Urothelium cell line (cell line): ENCODE data around the gene PKIB.
A peak's percentile ranks its signal among the peaks of the same experiment; 100 is the strongest.

ENCODE experiments used
- DNase-seq: peaks from one replicate; pipeline ENCODE4 v3.0.0; 2011; ENCODE audit warnings: low spot score, mixed read lengths
- FAIRE-seq: peaks from 2 replicates; lab custom pipeline; 2011; peaks lifted over from hg19 to GRCh38; lab: Jason Lieb, UNC

Gene PKIB

DNA sequence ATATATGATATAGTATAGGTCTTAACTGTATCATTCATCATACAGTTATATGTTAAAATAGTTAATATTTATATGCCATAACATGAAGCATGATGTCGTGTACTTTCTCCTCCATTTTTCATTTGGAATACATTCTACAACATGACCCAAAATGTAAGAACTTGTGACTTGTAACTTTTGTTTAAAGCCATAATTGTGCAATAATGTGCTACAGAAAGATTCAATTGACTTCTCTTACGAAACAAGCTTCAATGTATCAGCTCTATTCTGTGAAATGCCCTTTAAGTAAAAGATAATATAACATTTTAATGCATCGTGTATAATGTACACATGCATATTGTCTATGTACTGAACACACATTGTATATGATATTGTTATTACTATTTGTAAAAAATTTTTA is 92.6 kb downstream of the PKIB start:
- no peak for DNase-seq
- no peak for FAIRE-seq

DNA sequence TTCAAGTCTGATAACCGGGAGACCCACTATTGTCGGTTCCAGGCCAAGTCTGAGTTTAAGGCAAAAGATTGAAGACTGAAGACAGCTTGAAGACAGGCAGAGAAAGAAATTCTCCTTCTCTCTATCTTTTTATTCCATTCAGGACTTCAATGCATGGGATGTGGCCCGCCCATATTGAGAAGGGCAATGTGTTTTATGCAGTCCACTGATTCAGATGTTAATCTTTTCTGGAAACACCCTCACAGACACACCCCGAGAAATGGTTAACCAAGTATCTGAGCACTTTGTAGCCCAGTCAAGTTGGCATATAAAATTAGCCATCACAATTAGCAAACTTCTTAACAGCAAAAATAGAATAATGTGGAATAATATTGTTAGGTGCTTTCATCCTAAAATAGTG is 93.9 kb downstream of the PKIB start:
- no peak for FAIRE-seq
- no peak for DNase-seq

DNA sequence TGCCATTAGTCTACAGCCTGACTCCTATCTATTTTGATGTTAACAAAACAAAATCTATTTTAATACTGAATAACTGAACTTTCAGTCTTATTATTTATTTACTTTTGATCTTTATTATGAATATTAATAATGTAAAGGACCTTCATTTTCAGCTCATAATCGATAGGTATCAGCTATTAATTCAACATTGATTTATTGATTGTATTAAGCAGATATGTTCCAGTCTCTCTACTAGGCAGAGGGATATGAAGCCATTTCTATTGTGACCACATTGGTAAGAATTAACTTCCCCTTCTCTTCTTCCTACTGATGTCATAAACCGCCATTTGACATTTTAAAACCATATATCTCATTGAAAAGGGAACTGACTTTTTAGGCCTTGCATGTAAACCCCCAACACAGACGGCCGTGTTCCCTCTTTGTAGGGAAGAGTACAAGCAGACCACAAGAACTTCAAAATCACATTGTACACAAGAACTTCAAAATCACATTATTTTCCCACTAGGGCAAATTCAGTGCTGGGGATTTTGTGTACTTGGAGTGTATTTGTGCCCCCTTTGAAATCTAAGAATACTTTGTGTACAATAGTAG is 99.8 kb downstream of the PKIB start:
- no peak for DNase-seq
- no peak for FAIRE-seq

DNA sequence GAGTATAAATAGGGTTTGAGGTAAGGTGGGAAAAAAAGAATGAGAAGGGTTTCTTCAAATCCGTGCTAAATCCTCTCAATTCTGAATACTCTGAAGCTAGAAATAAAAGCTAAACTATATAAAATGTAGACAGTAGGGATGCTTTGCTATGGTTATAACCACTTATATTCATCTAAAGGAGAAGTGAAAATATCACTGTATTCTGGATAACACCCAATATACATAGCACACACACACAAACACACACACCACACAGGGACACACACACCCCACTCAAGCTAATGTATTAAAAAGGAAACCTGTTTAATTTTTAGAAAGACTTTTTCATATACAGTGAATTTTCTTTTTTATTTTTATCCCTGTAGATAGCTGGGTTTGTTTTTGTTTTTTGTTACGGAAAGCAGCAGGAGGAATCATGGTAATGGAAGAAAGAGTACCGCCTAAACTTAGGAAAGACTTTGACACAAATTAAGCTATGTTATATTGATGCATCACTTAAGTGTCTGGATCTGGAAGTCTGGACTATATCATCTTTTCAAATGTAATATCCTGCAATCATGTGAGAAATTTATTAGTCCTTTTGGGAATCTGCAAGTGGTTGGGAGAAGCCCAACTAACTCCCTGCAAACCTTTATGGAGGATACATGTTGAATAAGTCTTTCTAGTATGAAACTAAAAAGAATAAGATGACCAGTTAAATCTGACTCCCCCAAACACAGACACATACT is 100.9 kb downstream of the PKIB start:
- DNase-seq (no peak), FAIRE-seq (no peak)

DNA sequence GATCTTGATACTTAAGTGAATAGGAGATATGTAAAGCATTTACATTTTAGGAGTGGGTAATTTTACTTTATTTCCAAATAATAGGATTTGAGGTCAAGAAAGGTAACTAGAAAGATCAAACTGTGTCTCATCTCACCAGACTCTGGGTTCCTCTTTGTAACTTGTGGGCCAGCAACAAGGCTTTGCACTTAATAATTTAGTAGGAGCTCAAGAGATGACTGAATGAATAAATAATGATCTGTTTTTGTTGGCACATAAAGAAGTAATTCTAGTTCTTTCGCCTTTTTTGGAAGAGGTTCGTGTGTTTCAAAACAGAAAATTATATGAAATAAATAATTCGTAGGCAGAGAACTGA is 101.9 kb downstream of the PKIB start:
- no peak for DNase-seq
- FAIRE-seq = no peak

DNA sequence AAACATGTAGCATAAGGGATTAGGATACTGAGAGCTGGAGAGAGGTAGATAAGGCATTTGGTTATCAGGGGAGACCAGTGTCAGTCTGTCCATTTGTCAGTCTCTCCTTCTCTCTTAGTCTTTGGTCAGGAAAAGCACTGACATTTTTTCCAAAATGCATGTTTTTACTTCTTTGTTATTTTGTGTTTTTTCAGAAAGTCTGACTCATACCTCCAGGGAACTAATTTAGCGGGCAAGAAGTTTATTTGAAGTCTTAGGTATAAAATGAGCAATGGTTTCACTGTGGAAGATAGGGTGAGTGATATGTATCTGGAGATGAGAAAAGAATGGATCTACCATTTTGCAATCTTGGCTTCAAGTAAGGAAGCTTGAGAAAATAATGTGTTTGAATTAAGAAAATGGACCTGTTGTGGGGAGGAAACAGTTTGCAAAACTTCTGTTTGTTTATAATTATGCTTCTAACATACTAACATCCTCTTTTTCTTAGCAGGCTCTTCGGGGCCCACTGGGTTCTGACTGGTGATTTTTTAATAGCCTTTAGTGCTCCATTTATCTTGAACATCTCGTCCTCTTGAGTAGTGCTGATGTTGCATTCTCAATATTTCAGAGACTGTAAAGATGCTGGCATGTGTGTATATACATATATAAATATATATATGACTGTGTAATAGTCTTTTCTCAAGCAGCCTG is 102.4 kb downstream of the PKIB start:
- no peak for FAIRE-seq
- DNase-seq = no peak

DNA sequence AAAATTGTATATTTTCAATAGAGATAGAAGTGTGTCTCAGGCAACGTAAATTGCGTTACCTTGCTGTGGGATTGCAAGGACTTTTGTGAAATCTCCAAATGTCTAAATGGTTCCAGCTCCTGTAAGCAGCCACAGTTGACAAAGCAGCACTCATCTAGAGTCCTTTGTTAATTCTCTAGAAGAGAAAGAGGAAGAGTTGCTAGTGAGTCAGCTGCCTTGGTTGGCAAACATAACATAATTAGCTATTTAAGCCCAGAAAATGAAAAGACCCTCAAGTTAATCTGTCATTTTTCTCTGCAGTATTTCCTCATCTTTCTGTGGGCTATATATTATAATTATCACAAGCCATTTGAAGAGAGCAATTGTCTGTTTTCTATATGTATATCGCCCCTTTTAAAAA is 102.9 kb downstream of the PKIB start:
- DNase-seq (no peak), FAIRE-seq (no peak)

DNA sequence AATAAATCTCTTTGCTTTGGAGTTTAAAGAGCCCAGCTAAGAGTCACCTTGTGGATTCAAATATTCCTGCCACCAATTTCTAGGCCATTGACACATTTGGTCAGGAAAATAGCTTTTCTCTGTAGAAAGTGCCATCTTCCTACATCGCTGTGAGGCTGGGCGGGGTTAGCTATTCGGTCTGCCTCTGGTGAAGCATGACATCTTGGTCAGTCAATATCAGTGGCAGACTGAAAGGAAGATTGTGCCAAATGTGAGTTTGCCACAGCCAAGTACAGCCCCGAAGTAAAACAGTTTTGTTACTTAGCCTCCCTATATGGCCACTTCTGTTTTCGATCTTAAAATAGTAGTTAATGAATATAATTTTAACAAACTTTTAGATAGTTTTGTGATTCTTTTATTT is 103.9 kb downstream of the PKIB start:
- FAIRE-seq (no peak), DNase-seq (no peak)

DNA sequence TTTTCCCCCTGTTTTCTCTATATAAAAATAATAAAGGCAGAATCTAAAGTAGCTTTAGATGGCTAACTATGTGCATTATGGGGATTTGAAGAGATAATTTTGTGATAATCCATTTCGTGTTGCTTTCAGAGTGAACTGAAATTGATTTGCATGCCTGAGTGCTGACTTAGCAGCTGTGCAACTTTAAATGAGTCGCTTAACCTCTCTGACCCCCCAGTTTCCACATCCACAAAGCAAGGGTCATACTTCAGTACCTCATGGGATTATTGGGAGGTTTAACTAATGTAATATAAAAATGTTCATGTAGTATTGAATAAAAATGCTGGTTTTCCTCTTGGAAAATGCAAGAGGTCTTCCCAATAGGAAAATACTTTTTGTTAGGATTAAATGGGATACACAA is 105.5 kb downstream of the PKIB start:
- FAIRE-seq (no peak), DNase-seq (no peak)

DNA sequence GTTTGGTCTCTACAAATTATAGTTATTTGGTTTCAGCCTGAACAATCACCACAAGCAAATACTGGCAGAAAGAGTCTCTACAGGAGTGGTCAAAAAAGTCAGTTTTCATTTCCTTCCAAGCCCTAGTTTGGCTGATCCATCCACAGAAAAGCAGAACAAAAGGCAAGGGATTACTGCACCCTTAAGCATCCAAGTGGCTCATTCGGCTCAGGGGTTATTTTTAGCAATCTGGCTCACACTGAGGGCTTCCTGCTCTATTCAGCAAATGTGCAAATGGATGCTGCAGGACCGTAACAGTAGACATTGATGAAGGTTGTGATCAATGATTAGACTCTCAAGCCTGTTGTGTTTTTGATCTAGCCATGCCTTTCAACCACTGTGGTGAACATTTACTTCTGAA is 107.1 kb downstream of the PKIB start:
- FAIRE-seq (no peak), DNase-seq (no peak)

DNA sequence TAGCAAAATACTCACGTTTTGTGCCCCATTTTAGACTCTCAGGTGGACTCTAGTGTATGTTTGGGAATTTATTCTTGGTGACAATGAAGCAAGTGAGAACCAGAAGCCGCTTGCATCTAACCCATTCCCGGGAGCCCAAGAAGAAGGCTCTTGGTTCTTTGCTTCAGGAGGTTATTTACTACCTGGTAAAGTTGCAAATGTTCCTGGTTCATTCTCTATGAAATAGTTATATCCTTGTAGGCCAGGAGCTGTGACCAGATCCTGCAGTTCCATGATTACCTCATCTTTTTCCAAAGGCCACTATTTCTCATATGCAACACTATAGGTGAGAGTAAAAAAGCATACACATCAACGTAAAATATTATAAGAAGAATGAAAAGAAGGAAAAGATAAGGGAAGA is 108.4 kb downstream of the PKIB start:
- FAIRE-seq = no peak
- no peak for DNase-seq

DNA sequence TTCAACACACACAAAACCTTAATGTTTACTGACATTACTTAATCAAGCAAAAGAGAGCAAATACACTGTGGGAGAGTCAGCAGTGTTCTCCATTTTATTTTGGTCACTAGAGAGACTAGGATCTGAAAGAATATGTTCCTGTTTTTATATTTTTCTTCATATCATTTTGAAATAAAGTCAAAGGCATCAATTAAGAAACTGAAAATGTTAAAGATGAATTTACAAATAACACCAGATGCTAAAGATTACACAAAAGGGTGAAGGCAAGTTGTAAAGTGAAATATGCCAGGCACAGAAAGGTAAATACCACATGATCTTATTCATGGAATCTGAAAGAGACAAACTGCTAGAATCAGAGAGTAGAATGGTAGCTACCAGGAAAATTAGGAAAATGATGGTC is 109.0 kb downstream of the PKIB start:
- FAIRE-seq = no peak
- DNase-seq = no peak

DNA sequence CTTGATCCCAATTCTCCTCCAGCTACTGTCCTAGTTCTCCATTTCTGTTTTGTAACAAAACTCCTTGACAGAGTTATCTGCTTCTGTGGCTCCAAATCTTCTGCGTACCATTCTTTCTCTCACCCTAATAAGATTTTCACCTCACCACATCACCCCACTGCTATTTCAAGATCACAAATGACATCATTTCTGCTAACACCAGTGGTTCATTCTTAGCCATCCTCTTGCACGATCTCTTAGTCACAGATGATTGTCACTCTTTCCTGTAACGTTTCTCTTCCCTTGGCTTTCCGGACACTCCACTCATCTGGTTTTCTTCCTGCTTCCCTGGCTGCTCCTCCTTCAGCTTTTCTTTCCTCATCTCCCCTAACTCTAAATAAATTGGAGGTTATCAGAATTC is 112.5 kb downstream of the PKIB start:
- no peak for DNase-seq
- no peak for FAIRE-seq

DNA sequence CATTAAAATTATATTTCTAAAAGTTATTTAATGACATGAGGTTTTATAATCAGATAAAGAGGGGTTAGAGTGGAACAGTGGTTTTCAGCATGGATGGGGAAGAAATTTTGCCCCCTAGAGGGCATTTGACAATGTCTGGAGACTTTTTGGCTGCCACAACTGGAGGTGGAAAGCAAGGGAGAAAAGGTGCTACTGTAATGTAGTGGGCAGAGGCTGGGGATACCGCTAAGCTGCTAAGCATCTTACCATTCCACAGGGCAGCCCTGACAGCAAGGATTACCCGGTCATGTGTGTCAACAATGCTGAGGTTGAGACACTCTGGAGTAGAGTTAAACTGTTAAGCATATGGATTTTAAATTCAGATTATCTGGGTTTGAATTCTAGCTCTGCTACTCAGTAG is 116.4 kb downstream of the PKIB start:
- DNase-seq = peak; percentile 13
- no peak for FAIRE-seq

DNA sequence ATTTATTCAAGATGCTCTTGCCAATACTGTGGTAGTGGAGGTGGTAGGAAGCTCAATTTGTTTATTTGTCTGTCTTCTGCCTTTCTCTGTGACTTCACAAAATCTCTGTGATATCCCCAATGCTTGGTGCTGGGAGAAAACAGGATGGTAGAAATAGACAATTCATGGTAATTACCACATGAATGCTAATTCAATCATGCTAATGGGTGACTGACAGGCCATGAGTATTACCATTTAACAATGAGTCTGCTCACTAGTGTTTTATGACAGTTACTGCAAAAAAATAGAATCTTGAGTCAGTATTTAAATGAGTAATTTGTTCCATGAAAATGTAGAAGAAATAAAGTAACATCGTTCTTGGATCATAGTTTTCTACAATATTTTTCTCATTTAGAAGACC is 117.0 kb downstream of the PKIB start:
- FAIRE-seq = no peak
- no peak for DNase-seq

DNA sequence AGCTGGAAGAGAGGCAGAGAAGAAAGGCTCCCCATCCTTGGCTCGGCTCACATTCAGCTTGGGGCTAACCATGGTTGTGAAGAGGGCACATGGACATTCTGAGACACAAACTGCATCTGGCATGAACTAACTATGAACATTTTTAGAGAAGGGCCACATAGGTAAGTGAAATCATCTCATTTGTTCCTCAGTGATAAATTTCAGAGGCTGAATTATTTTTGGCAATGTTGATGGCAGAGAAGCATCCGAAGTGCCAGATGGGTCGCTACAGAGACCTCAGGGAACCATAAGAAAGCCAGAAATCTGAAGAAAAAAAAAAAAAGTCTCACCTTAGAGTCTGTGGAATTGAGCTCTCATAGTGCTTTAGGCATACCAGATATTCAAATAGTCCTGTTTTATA is 120.1 kb downstream of the PKIB start:
- no peak for DNase-seq
- FAIRE-seq = no peak

DNA sequence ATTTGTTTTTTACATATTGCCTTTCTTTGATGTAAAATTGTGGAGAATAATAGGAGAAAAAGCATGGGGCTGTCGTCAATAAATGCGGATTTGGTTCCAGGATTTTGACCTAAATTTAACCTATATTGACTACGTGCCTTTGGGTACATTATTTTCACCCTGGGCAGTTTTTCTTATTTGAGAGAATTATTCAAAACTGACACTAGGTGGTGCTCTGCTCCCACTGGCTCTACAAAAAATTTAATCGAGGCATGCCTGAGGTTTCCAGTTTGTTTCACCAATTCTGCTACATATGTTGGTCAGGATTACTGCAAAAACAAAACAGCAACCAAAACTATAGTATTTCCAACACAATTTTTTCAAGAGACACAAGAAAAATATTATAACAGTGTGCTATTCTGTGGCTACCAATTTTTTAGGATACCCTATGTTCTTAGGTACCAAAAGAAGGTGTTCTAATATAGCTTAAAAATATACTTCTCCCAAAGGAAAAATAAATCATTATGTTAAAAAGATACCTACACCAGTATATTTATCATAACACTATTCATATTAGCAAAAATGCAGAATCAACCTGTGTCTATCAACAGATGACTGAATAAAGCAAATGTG is 120.7 kb downstream of the PKIB start:
- FAIRE-seq (no peak), DNase-seq (peak; percentile 16)

DNA sequence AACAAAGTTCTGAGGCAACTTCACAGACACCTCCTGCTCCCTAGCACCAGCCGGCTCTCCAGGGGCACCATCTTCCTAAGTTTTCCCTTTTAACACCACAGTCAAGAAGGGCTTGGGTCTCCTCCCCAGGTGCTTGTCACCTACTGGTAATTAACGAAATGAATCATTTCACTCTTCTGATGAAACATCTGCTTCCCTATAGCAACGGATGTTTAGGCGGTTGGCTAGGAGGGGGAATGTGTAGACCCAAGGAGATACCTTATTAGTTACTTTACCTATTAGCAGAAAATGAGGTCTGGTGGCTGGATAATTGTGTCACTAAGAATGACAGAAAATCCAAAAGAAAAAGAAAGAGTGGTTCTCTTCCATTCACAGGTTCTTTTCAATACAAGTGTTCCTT is 123.1 kb downstream of the PKIB start:
- no peak for FAIRE-seq

DNA sequence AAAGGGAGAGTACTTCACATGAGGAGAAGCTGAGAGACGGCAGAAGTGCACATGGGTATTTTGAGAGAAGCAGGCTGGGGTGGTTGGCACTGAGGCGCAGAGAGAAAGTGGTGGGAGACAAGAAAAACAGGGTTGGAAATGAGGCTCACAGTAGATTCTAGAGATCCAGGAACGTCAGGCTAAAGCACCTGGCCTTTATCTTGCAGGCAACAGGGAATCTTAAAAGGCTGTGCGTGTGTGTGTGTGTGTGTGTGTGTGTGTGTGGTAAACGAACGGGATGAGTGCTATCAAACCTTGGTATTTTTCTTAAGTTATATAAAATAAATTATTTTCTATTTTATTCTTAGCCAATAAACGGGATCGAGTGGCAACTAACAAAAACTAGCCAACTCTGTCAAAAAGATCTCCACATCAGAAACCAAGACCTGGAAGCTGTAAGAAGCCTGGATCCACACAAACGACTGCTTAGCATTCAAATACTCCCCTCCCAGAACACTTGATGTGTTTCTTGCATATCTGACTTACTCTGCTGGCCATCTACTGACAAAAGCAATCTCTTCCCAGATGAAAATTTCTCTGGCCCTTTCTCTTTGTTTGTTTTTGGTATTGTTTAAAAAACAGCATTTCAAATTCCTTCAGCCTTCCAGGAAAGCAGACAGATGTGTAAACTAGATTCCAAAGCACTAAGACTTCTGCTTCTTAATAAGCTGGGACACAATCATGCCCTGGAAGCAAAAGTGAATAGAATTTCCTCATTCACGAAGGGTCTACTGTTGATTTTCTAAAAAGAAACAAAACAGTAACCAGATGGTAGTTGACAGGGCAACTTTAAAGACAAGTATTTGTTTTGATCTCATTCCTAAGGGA is 124.6 kb downstream of the PKIB start:
- DNase-seq = no peak
- FAIRE-seq = no peak

More for the DNA sequence above, 123.1 kb downstream of the PKIB start:
- DNase-seq = no peak

DNA sequence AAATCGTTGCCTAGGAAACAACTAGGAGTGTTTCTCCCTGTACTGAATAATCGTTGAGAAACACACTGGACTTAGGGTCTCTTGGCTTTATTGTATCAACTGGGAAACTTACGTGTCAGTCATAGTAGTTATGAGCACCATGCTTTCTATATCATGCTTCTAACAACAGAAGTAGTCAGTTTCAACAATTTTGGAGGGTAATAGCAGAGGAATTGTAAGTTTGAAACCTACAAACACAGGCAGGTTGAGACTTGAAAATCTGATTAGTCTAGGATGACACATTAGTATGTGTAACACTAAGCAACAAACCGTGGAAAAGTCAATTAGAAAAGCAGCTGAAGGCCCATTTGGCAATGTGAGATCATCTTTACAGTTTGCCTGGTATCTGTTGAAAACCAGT is 125.4 kb downstream of the PKIB start:
- DNase-seq (no peak), FAIRE-seq (no peak)

DNA sequence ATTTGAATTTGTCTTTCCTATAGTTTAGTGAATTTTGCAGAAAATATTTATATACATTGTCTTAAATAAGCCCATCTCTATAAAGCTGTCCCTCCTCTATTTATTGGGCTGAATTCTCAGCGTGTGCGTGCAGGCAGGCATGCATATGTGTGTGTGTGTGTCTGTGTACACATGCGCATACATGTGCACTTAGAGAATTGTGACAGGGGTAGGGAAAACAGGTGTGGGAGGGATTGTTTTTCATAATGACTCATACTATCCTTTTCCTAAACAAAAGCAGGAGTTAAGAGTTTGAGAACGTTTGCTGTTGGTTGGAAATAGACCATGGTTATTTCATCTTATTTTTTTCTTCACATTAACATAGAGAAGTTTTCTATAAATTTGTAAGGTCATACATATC is 126.0 kb downstream of the PKIB start:
- no peak for DNase-seq
- no peak for FAIRE-seq
